Upper lobe of right lung (tissue), 1 donor: ENCODE results near the gene ASB15. TPM values are rescaled to one million over a fixed set of nuclear protein-coding genes. Genes with fewer than 3 reads are reported as not detected.

Experiments
- ATAC-seq: fragments of 200-7000 bp; cut with Tn5 transposase; one replicate; pipeline ENCODE4 v1.9.1; 2020; ENCODE audit warnings: mild to moderate bottlenecking, moderate library complexity
- DNase-seq: peaks from one replicate; pipeline ENCODE4 v3.0.0-alpha.2; 2020
- H3K27ac ChIP-seq: fragments of 200-600 bp; one replicate; pipeline ENCODE4 v1.8.0; 2022
- H3K27me3 ChIP-seq: fragments of 200-600 bp; one replicate; pipeline ENCODE4 v1.8.0; 2022; ENCODE audit warnings: mild to moderate bottlenecking
- H3K36me3 ChIP-seq: fragments of 200-600 bp; one replicate; pipeline ENCODE4 v1.8.0; 2022
- H3K4me1 ChIP-seq: fragments of 200-600 bp; one replicate; pipeline ENCODE4 v1.8.0; 2022
- H3K4me3 ChIP-seq: fragments of 200-600 bp; one replicate; pipeline ENCODE4 v1.8.0; 2022; ENCODE audit warnings: mild to moderate bottlenecking
- H3K9me3 ChIP-seq: fragments of 200-600 bp; one replicate; pipeline ENCODE4 v1.8.0; 2022
- intact Hi-C: fragments of 100-400 bp; cut with DNase I; formaldehyde crosslinking; loops from one replicate; pipeline ENCODE4 v1.11.0; 2022
- total RNA-seq: library from RNA; stranded (reverse); fragmentation: NEBNext Ultra II Directional; extraction: Animal tissue kit (Norgen Biotek cat#: 25700); gene quantifications from one replicate; pipeline ENCODE4 v1.2.1, GENCODE V29; 2021
- TF ChIP-seq, protein P1 (sequence below): fragments of 200-600 bp; IDR thresholded peaks from one replicate; pipeline ENCODE4 v1.8.0; 2022; ENCODE audit warnings: antibody characterized with exemption
- donor health status: DM: no; HTN: yes; CAD: no; lungs with severe emphysema.

Gene ASB15
- total RNA-seq, 1 donor from 2014 or later, result not detected

- Histone ChIP-seq H3K27me3 (no peaks in the 10 kb centered on the region), H3K4me1 (no peaks in the 10 kb centered on the region), H3K9me3 (no peaks in the 10 kb centered on the region), H3K36me3 (no peaks in the 10 kb centered on the region), H3K27ac (no peak overlapping the region), H3K4me3 (no peak overlapping the region)
- intact Hi-C loops, result loop anchor here (10.0 kb wide), 1 partner anchor 228 kb away; no protein-coding TSS in a partner anchor
- ATAC-seq (no peak), DNase-seq (no peak)
- TF ChIP-seq, protein P1, sequence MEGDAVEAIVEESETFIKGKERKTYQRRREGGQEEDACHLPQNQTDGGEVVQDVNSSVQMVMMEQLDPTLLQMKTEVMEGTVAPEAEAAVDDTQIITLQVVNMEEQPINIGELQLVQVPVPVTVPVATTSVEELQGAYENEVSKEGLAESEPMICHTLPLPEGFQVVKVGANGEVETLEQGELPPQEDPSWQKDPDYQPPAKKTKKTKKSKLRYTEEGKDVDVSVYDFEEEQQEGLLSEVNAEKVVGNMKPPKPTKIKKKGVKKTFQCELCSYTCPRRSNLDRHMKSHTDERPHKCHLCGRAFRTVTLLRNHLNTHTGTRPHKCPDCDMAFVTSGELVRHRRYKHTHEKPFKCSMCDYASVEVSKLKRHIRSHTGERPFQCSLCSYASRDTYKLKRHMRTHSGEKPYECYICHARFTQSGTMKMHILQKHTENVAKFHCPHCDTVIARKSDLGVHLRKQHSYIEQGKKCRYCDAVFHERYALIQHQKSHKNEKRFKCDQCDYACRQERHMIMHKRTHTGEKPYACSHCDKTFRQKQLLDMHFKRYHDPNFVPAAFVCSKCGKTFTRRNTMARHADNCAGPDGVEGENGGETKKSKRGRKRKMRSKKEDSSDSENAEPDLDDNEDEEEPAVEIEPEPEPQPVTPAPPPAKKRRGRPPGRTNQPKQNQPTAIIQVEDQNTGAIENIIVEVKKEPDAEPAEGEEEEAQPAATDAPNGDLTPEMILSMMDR, result no peak
Measured at GRCh38 chr7:123637203-123637602, 35.6 kb downstream of the ASB15 start.

GRCh38 chr7:123637878-123638277 lies 36.3 kb downstream of the ASB15 start:
- H3K9me3 ChIP-seq, result no peaks in the 10 kb centered on the region
- TF ChIP-seq, protein P1, result no peak
- no peak overlapping the region for H3K4me3 ChIP-seq
- intact Hi-C loops, result loop anchor here (10.0 kb wide), 1 partner anchor 227 kb away; no protein-coding TSS in a partner anchor
- H3K36me3 ChIP-seq, result no peaks in the 10 kb centered on the region
- no peaks in the 10 kb centered on the region for H3K4me1 ChIP-seq
- no peaks in the 10 kb centered on the region for H3K27me3 ChIP-seq
- DNase-seq (no peak), ATAC-seq (no peak)
- no peak overlapping the region for H3K27ac ChIP-seq

DNA sequence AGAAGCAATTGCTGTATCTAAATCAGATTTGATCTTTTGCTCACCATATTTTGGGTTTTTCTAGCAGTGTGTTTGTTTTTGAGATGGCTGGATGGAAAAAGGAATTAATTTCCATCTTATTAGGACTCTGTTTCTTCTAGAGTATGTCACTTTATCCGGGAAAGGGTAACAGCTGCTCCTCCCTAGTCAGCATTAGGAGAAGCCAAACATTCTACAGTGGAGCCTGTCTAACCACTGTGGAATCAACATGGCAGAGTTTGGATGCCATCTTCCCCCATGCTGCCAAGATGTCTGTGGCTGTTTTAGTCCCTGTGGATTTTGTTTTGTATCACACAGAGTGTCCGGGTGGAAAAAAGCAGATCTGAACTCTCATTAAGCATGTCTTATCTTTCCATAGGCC lies 38.0 kb downstream of the ASB15 start:
- no peak for ATAC-seq

GRCh38 chr7:123640583-123640982 lies 39.0 kb downstream of the ASB15 start:
- Histone ChIP-seq H3K27me3 (no peaks in the 10 kb centered on the region), H3K9me3 (no peaks in the 10 kb centered on the region), H3K4me3 (no peak overlapping the region), H3K36me3 (no peaks in the 10 kb centered on the region), H3K4me1 (no peaks in the 10 kb centered on the region), H3K27ac (no peak overlapping the region)
- DNase-seq, result no peak
- TF ChIP-seq, protein P1, result no peak
- intact Hi-C loops, result no loop called here
- ATAC-seq, result no peak

More for the DNA sequence above, 38.0 kb downstream of the ASB15 start:
- Histone ChIP-seq H3K9me3 (no peaks in the 10 kb centered on the region), H3K4me3 (no peak overlapping the region), H3K27me3 (no peaks in the 10 kb centered on the region), H3K36me3 (no peaks in the 10 kb centered on the region), H3K27ac (no peak overlapping the region), H3K4me1 (no peaks in the 10 kb centered on the region)
- TF ChIP-seq, protein P1, result no peak
- intact Hi-C loops, result loop anchor here (10.0 kb wide), 1 partner anchor 225 kb away; no protein-coding TSS in a partner anchor
- DNase-seq, result no peak

GRCh38 chr7:123641901-123642300 lies 40.3 kb downstream of the ASB15 start:
- Histone ChIP-seq H3K4me3 (no peak overlapping the region), H3K36me3 (no peaks in the 10 kb centered on the region), H3K27me3 (no peaks in the 10 kb centered on the region), H3K4me1 (no peaks in the 10 kb centered on the region), H3K9me3 (no peaks in the 10 kb centered on the region), H3K27ac (no peak overlapping the region)
- TF ChIP-seq, protein P1, result no peak
- intact Hi-C loops, result no loop called here
- ATAC-seq (no peak), DNase-seq (no peak)
